ENCODE results near the gene FBXL17.

The FBXL17 gene

DNA sequence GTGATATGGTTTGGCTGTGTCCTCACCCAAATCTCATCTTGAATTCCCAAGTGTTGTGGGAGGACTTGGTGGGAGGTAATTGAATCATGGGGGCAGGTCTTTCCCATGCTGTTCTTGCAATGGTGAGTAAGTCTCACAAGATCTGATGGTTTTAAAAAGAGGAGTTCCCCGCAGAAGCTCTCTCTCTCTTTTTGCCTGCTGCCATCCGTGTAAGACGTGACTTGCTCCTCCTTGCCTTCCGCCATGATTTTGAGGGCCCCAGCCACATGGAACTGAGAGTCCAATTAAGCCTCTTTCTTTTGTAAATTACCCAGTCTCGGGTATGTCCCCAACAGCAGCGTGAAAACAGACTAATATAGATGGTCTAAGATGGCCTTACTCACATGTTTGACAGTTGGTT is 210.1 kb downstream of the FBXL17 start:
- H3K4me3 ChIP-seq (ENCODE audit: low read depth, low read length): no peak overlapping the region
- POLR2A ChIA-PET: interaction anchor here (0.9 kb wide), 1 partner anchor 16 kb away, joined by 3 read pairs; no protein-coding TSS in a partner anchor
- CTCF ChIA-PET: no interaction called here
- TF ChIP-seq ZNF677 (tag by site-specific recombination; IDR thresholded peaks at IDR 0.05) (no peak), ZNF530 (tag by site-specific recombination; IDR thresholded peaks at IDR 0.05; ENCODE audit: low read depth) (no peak), ZNF747 (tag by site-specific recombination; IDR thresholded peaks at IDR 0.05) (no peak), ZFP3 (tag by site-specific recombination; IDR thresholded peaks at IDR 0.05; ENCODE audit: low read depth) (no peak), ZNF660 (tag by site-specific recombination; IDR thresholded peaks at IDR 0.05) (no peak), ZNF664 (tag by site-specific recombination; IDR thresholded peaks at IDR 0.05) (no peak), ZNF830 (tag by site-specific recombination; IDR thresholded peaks at IDR 0.05; ENCODE audit: low read depth) (no peak), MYNN (tag by site-specific recombination; IDR thresholded peaks at IDR 0.05; ENCODE audit: borderline replicate concordance) (no peak), ZNF560 (tag by site-specific recombination; IDR thresholded peaks at IDR 0.05; ENCODE audit: borderline replicate concordance) (no peak), ZNF155 (tag by site-specific recombination; IDR thresholded peaks at IDR 0.05) (no peak), GLIS2 (tag by site-specific recombination; IDR thresholded peaks at IDR 0.05) (no peak), SALL2 (tag by site-specific recombination; IDR thresholded peaks at IDR 0.05; ENCODE audit: borderline replicate concordance) (no peak), IKZF3 (tag by site-specific recombination; IDR thresholded peaks at IDR 0.05) (no peak)
- TF ChIP-seq, protein P1, sequence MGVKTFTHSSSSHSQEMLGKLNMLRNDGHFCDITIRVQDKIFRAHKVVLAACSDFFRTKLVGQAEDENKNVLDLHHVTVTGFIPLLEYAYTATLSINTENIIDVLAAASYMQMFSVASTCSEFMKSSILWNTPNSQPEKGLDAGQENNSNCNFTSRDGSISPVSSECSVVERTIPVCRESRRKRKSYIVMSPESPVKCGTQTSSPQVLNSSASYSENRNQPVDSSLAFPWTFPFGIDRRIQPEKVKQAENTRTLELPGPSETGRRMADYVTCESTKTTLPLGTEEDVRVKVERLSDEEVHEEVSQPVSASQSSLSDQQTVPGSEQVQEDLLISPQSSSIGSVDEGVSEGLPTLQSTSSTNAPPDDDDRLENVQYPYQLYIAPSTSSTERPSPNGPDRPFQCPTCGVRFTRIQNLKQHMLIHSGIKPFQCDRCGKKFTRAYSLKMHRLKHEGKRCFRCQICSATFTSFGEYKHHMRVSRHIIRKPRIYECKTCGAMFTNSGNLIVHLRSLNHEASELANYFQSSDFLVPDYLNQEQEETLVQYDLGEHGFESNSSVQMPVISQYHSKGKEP (tag by site-specific recombination; IDR thresholded peaks at IDR 0.05): no peak
- no peaks in the 10 kb centered on the region for H3K4me1 ChIP-seq (ENCODE audit: control insufficient read depth, insufficient read depth, low read length)
- H3K27ac ChIP-seq (ENCODE audit: extremely low read depth, low read depth, low read length): no peak overlapping the region
- H3K36me3 ChIP-seq (ENCODE audit: control insufficient read depth in 2 of 2, insufficient read depth in 1 of 2, low read length in 2 of 2): no peaks in the 10 kb centered on the region
- no peaks in the 10 kb centered on the region for H3K9me3 ChIP-seq (ENCODE audit: control insufficient read depth, insufficient read depth, low read depth, low read length)

DNA sequence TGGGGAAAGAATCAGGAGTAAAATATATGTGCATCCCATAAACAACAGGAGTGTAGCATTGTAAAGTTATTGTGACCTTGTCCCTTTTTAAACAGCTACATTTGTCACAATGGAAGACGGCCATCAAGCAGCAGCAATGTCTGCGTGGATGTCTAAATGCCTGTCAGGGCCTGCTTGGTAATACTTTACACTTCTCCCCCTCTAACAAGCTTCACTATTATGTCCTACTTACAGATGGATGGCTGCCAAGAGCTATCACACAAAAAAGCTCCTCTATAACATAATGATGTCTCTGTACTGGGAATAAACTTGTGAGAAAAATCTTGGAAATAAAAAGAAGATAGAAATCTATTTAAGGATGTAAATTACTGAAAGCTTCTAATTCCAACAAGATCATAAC is 213.0 kb downstream of the FBXL17 start:
- Histone ChIP-seq H3K27ac (ENCODE audit: extremely low read depth, low read depth, low read length) (no peak overlapping the region), H3K4me1 (ENCODE audit: control insufficient read depth, insufficient read depth, low read length) (no peaks in the 10 kb centered on the region), H3K36me3 (ENCODE audit: control insufficient read depth in 2 of 2, insufficient read depth in 1 of 2, low read length in 2 of 2) (no peaks in the 10 kb centered on the region), H3K9me3 (ENCODE audit: control insufficient read depth, insufficient read depth, low read depth, low read length) (no peaks in the 10 kb centered on the region), H3K4me3 (ENCODE audit: low read depth, low read length) (no peak overlapping the region)
- no peak for TF ChIP-seq ZIC2 (tag by site-specific recombination; IDR thresholded peaks at IDR 0.05)
- no peak for TF ChIP-seq ZNF155 (tag by site-specific recombination; IDR thresholded peaks at IDR 0.05)
- no peak for TF ChIP-seq ZNF248 (tag by site-specific recombination; IDR thresholded peaks at IDR 0.05)
- no peak for TF ChIP-seq ZNF785 (tag by site-specific recombination; IDR thresholded peaks at IDR 0.05)
- no peak for TF ChIP-seq ZNF404 (tag by site-specific recombination; IDR thresholded peaks at IDR 0.05)
- CTCF ChIA-PET: interaction anchor here (1.1 kb wide), 1 partner anchor 92 kb away, joined by 4 read pairs; no protein-coding TSS in a partner anchor
- POLR2A ChIA-PET: no interaction called here

DNA sequence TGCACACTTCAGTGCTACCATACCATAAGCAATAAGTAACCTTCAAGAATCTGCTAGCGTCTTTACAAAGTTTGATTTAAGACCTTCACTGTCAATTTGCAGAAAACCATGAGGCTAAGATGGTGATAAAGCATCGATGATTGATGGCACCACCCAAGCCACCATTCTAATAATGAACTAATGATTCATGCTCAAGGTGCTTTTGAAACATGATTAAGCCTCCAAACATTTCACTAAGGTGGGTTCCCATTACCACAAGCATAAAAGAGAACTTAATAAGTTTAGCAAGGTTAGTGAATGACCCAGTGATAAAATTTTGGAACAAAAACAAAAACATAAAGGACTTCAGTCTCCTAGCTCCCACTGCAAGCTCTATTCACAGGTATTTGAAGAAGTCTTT is 214.7 kb downstream of the FBXL17 start:
- POLR2A ChIA-PET: no interaction called here
- no peak overlapping the region for H3K27ac ChIP-seq (ENCODE audit: extremely low read depth, low read depth, low read length)
- CTCF ChIA-PET: interaction anchor here (0.7 to 0.8 kb wide), 3 partner anchors 15 to 32 kb away, joined by 3 to 4 read pairs (median 3); no protein-coding TSS in a partner anchor
- no peaks in the 10 kb centered on the region for H3K36me3 ChIP-seq (ENCODE audit: control insufficient read depth in 2 of 2, insufficient read depth in 1 of 2, low read length in 2 of 2)
- no peak overlapping the region for H3K4me3 ChIP-seq (ENCODE audit: low read depth, low read length)
- no peak for TF ChIP-seq ZNF548 (tag by site-specific recombination; IDR thresholded peaks at IDR 0.05)
- TF ChIP-seq HOXC10 (CRISPR knock-in tag; IDR thresholded peaks at IDR 0.05): no peak
- no peak for TF ChIP-seq ZNF202 (tag by site-specific recombination; IDR thresholded peaks at IDR 0.05; ENCODE audit: borderline replicate concordance)
- TF ChIP-seq ZNF341 (tag by site-specific recombination; IDR thresholded peaks at IDR 0.05; ENCODE audit: low read depth): no peak
- TF ChIP-seq ZNF621 (tag by site-specific recombination; IDR thresholded peaks at IDR 0.05): no peak
- no peak for TF ChIP-seq ZNF2 (tag by site-specific recombination; IDR thresholded peaks at IDR 0.05)
- TF ChIP-seq ZNF184 (tag by site-specific recombination; IDR thresholded peaks at IDR 0.05): no peak
- TF ChIP-seq, protein P2, sequence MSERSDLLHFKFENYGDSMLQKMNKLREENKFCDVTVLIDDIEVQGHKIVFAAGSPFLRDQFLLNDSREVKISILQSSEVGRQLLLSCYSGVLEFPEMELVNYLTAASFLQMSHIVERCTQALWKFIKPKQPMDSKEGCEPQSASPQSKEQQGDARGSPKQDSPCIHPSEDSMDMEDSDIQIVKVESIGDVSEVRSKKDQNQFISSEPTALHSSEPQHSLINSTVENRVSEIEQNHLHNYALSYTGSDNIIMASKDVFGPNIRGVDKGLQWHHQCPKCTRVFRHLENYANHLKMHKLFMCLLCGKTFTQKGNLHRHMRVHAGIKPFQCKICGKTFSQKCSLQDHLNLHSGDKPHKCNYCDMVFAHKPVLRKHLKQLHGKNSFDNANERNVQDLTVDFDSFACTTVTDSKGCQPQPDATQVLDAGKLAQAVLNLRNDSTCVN (tag by site-specific recombination; optimal IDR thresholded peaks at IDR 0.05): no peak
- no peak for TF ChIP-seq TRIM28 (IDR thresholded peaks at IDR 0.05; ENCODE audit: borderline replicate concordance, low read length)
- no peak for TF ChIP-seq GLI4 (tag by site-specific recombination; IDR thresholded peaks at IDR 0.05)
- no peak for TF ChIP-seq KLF8 (tag by site-specific recombination; IDR thresholded peaks at IDR 0.05)
- TF ChIP-seq ZNF324 (tag by site-specific recombination; IDR thresholded peaks at IDR 0.05): no peak
- no peak for TF ChIP-seq SCRT1 (tag by site-specific recombination; IDR thresholded peaks at IDR 0.05; ENCODE audit: borderline replicate concordance)
- no peaks in the 10 kb centered on the region for H3K9me3 ChIP-seq (ENCODE audit: control insufficient read depth, insufficient read depth, low read depth, low read length)
- H3K4me1 ChIP-seq (ENCODE audit: control insufficient read depth, insufficient read depth, low read length): no peaks in the 10 kb centered on the region
